Panc1 (cell line): ENCODE results near the gene ROBO1. TPM values are rescaled to one million over a fixed set of nuclear protein-coding genes. Genes with fewer than 3 reads are reported as not detected.
"Not testable (repeated sequence)": the region's sequence is repeated elsewhere in the genome, so short reads cannot be mapped to it uniquely, and the experiment has no call there.

Source experiments
- ATAC-seq: fragments of 200-7000 bp; cut with Tn5 transposase; 2 replicates; pipeline ENCODE4 v1.9.1; 2020; ENCODE audit warnings: mild to moderate bottlenecking, moderate library complexity
- BruUV-seq: library from RNA; stranded (reverse); fragments of 400-500 nt; replicated peaks from 2 replicates; lab custom pipeline; 2021; lab: Mats Ljungman, UMichigan
- CTCF ChIA-PET: fragments of 300-600 bp; sonication (Branson Sonifier 250); formaldehyde crosslinking; loops from one replicate; lab custom pipeline; 2022; ENCODE audit warnings: antibody characterized with exemption; lab: Charles Lee
- POLR2A ChIA-PET: fragments of 300-600 bp; sonication (Branson Sonifier 250); formaldehyde crosslinking; loops from one replicate; lab custom pipeline; 2022; ENCODE audit warnings: antibody characterized with exemption; lab: Charles Lee
- DNase-seq: peaks from one replicate; pipeline ENCODE4 v3.0.0-alpha.2; 2010; ENCODE audit warnings: low read depth, low spot score
- H3K27ac ChIP-seq: 2 replicates; pipeline ENCODE4 v1.5.1; 2011; ENCODE audit warnings: mild to moderate bottlenecking, low read length, inconsistent platforms
- H3K27me3 ChIP-seq: fragments of 200-500 bp; sonication (Bioruptor generic); 2 replicates; pipeline ENCODE4 v1.6.0; 2014; ENCODE audit warnings: low read length, inconsistent platforms; ENCODE audit not compliant: control insufficient read depth, insufficient read depth
- H3K36me3 ChIP-seq: fragments of 200-500 bp; sonication (Bioruptor generic); 2 replicates; pipeline ENCODE4 v1.5.1; 2014; ENCODE audit warnings: inconsistent platforms, mild to moderate bottlenecking, low read length, moderate library complexity; ENCODE audit not compliant: control insufficient read depth, insufficient read depth
- H3K4me1 ChIP-seq: 2 replicates; pipeline ENCODE4 v1.5.1; 2011; ENCODE audit warnings: inconsistent platforms, mild to moderate bottlenecking, low read length, moderate library complexity; ENCODE audit not compliant: control insufficient read depth, insufficient read depth
- H3K4me3 ChIP-seq, 2 experiments: 2 replicates each; pipeline ENCODE4 v1.5.1; 2011 to 2012; ENCODE audit warnings: low read depth in 2 of 2, low read length in 2 of 2, mild to moderate bottlenecking in 2 of 2, inconsistent platforms in 1 of 2, moderate library complexity in 1 of 2
- H3K9me3 ChIP-seq: fragments of 200-500 bp; sonication (Bioruptor generic); 2 replicates; pipeline ENCODE4 v1.5.1; 2014; ENCODE audit warnings: low read depth, mild to moderate bottlenecking, inconsistent platforms, low read length, moderate library complexity; ENCODE audit not compliant: control insufficient read depth, insufficient read depth
- CTCF ChIP-seq: fragments of 450-650 bp; IDR thresholded peaks from 2 replicates; pipeline ENCODE4 v1.5.1; 2017; ENCODE audit warnings: mild to moderate bottlenecking
- POLR2AphosphoS5 ChIP-seq: IDR thresholded peaks from 2 replicates; pipeline ENCODE4 v1.6.1; 2012; ENCODE audit warnings: mild to moderate bottlenecking, low read depth, low read length, moderate library complexity
- SIN3A ChIP-seq: IDR thresholded peaks from 2 replicates; pipeline ENCODE4 v1.6.1; 2012; ENCODE audit warnings: low read depth, mild to moderate bottlenecking, low read length, moderate library complexity, borderline replicate concordance; ENCODE audit not compliant: insufficient read depth
- TCF7L2 ChIP-seq: IDR thresholded peaks from 2 replicates; pipeline ENCODE4 v1.6.1; 2011; ENCODE audit warnings: mild to moderate bottlenecking, low read depth, low read length, inconsistent platforms
- in situ Hi-C: cut with HindIII; loops from 2 replicates; pipeline ENCODE4 v1.10.0; 2016; ENCODE audit warnings: low sequenced_read_pairs, low pct_unique_long_range_greater_than_20kb
- intact Hi-C: fragments of 100-400 bp; cut with micrococcal nuclease; formaldehyde crosslinking; loops from one replicate; pipeline ENCODE4 v1.10.0; 2022; ENCODE audit not compliant: unreplicated experiment
- total RNA-seq: library from RNA; stranded (reverse); gene quantifications from one replicate; pipeline ENCODE4 v1.2.1, GENCODE V29; 2021; ENCODE audit not compliant: unreplicated experiment
- TF ChIP-seq, protein P1 (sequence below), 2 experiments: IDR thresholded peaks; 2 replicates each; pipeline ENCODE4 v1.6.1; 2011 to 2012; ENCODE audit warnings: low read depth in 2 of 2, control low read depth in 1 of 2, low read length in 1 of 2, mild to moderate bottlenecking in 1 of 2, moderate library complexity in 1 of 2; ENCODE audit not compliant: insufficient read depth in 1 of 2

ROBO1 gene
- total RNA-seq, 1 experiment from 2014 or later, result 61.6 TPM

GRCh38 chr3:78887029-78887428 lies 880.8 kb downstream of the ROBO1 start:
- no peaks in the 10 kb centered on the region for H3K27me3 ChIP-seq
- no TSS peak for BruUV-seq
- H3K36me3 ChIP-seq, result no peaks in the 10 kb centered on the region
- H3K27ac ChIP-seq, result no peak overlapping the region; the same call in 1 of the 2 replicates
- CTCF ChIA-PET, result interaction anchor here (0.6 kb wide), 1 partner anchor 18 kb away, joined by 3 read pairs; no protein-coding TSS in a partner anchor
- TF ChIP-seq TCF7L2 (no peak), CTCF (no peak), SIN3A (no peak), POLR2AphosphoS5 (no peak)
- TF ChIP-seq, protein P1, sequence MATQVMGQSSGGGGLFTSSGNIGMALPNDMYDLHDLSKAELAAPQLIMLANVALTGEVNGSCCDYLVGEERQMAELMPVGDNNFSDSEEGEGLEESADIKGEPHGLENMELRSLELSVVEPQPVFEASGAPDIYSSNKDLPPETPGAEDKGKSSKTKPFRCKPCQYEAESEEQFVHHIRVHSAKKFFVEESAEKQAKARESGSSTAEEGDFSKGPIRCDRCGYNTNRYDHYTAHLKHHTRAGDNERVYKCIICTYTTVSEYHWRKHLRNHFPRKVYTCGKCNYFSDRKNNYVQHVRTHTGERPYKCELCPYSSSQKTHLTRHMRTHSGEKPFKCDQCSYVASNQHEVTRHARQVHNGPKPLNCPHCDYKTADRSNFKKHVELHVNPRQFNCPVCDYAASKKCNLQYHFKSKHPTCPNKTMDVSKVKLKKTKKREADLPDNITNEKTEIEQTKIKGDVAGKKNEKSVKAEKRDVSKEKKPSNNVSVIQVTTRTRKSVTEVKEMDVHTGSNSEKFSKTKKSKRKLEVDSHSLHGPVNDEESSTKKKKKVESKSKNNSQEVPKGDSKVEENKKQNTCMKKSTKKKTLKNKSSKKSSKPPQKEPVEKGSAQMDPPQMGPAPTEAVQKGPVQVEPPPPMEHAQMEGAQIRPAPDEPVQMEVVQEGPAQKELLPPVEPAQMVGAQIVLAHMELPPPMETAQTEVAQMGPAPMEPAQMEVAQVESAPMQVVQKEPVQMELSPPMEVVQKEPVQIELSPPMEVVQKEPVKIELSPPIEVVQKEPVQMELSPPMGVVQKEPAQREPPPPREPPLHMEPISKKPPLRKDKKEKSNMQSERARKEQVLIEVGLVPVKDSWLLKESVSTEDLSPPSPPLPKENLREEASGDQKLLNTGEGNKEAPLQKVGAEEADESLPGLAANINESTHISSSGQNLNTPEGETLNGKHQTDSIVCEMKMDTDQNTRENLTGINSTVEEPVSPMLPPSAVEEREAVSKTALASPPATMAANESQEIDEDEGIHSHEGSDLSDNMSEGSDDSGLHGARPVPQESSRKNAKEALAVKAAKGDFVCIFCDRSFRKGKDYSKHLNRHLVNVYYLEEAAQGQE (IDR thresholded peaks at IDR 0.05; ENCODE audit: insufficient read depth in 1 of 2, low read depth in 2 of 2, low read length in 1 of 2), result no peak
- in situ Hi-C loops, result no loop called here
- intact Hi-C loops, result no loop called here
- H3K4me1 ChIP-seq, result peaks cover 3% of the 10 kb centered on the region; the same call in 1 of the 2 replicates
- H3K4me3 ChIP-seq, result no peak overlapping the region
- DNase-seq (no peak), ATAC-seq (no peak)
- POLR2A ChIA-PET, result no interaction called here
- H3K9me3 ChIP-seq, result no peaks in the 10 kb centered on the region

- POLR2A ChIA-PET, H3K36me3 ChIP-seq, H3K27ac ChIP-seq, ATAC-seq, H3K4me3 ChIP-seq, H3K27me3 ChIP-seq, in situ Hi-C loops, H3K9me3 ChIP-seq, BruUV-seq, intact Hi-C loops, CTCF ChIA-PET, H3K4me1 ChIP-seq, DNase-seq: not testable (repeated sequence)
Measured at GRCh38 chr3:78884567-78884966, 883.2 kb downstream of the ROBO1 start.

GRCh38 chr3:78882251-78882650 lies 885.5 kb downstream of the ROBO1 start:
- intact Hi-C loops, result no loop called here
- H3K4me1 ChIP-seq, result no peaks in the 10 kb centered on the region
- no peak overlapping the region for H3K27ac ChIP-seq
- H3K27me3 ChIP-seq, result no peaks in the 10 kb centered on the region
- ChIA-PET CTCF (no interaction called here), POLR2A (no interaction called here)
- in situ Hi-C loops, result no loop called here
- no peaks in the 10 kb centered on the region for H3K36me3 ChIP-seq
- BruUV-seq, result TSS peak; percentile 23
- no peak for ATAC-seq
- H3K9me3 ChIP-seq, result no peaks in the 10 kb centered on the region
- no peak for TF ChIP-seq SIN3A
- TF ChIP-seq, protein P1 (IDR thresholded peaks at IDR 0.05; ENCODE audit: insufficient read depth in 1 of 2, low read depth in 2 of 2, low read length in 1 of 2), result no peak
- TF ChIP-seq POLR2AphosphoS5, result no peak
- TF ChIP-seq TCF7L2, result no peak
- no peak overlapping the region for H3K4me3 ChIP-seq
- no peak for DNase-seq
